RWPE1 (cell line): Measurements from ENCODE around the gene SLC25A24.

ENCODE experiments used
- CTCF ChIA-PET: fragments of 350-600 bp; sonication (Branson Sonifier 250); formaldehyde crosslinking; extraction: SDS; loops from one replicate; lab custom pipeline; 2021; lab: Yijun Ruan, JAX
- POLR2A ChIA-PET: fragments of 400-600 bp; formaldehyde crosslinking; extraction: SDS; loops from one replicate; lab custom pipeline; 2020; ENCODE audit warnings: antibody characterized with exemption; ENCODE audit not compliant: low non-redundant PET; lab: Yijun Ruan, JAX
- DNase-seq: peaks from one replicate; pipeline ENCODE4 v3.0.0; 2012; ENCODE audit warnings: low spot score
- H3K27ac ChIP-seq: fragments of 450-650 bp; 2 replicates; pipeline ENCODE4 v1.5.1; 2017
- CTCF ChIP-seq: fragments of 450-650 bp; conservative IDR thresholded peaks from 2 replicates; pipeline ENCODE4 v1.5.1; 2017; ENCODE audit warnings: low read depth, mild to moderate bottlenecking

Gene SLC25A24

DNA sequence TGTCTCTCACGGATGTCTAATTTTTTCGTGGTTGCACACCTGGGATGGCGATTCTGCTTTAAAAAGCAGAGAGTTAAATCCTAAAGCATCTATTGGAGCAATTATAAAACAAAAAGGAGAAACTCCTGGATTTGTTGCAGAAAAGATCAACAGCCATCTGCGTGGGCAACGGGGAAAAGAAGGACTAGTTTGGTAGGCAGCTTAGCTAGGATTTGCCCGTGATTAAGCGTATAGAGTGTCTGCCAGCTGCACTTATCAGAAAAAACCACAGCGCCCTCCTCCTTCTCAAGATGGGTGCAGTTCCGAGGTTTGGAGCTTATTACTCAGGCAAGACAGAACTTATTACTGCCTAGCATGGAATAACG is 526 bp upstream of the SLC25A24 start:
- peak; percentile 52 for TF ChIP-seq CTCF
- peak; percentile 79 for DNase-seq
- CTCF ChIA-PET, result interaction anchor here (0.6 kb wide), 1 partner anchor 336 kb away, joined by 3 read pairs; no protein-coding TSS in a partner anchor
- H3K27ac ChIP-seq, result peak overlapping the region; percentile 98
- POLR2A ChIA-PET, result interaction anchor here (0.5 to 1.2 kb wide), 3 partner anchors 82 to 834 kb away, joined by 4 to 7 read pairs (median 5); no protein-coding TSS in a partner anchor

DNA sequence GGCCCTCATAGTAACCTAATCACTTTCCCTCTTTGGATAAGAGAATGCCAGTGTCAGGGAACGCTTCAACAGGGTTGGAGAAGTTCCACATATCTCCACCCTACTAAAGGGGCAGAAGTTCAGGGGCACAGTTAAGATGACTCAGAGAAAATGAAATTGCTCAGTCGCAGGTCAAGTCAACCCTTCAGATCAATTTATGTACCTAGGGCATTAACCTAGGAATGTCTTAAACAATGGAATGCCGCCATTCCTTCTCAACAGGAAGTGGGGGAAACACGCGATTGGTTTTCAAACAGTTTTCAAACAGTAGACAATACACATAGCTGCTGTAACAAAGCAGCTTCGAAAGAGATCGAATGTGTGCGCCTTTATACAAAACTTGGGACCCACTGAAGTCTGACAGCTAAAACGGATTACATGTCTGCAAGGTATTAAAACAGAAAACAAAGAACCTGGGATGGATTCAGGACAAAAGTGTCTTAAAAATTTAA is 897 bp downstream of the SLC25A24 start:
- DNase-seq, result peak; percentile 59
- ChIA-PET POLR2A (no interaction called here), CTCF (no interaction called here)
- peak overlapping the region; percentile 98 for H3K27ac ChIP-seq
- no peak for TF ChIP-seq CTCF

GRCh38 chr1:108194051-108194450 is 6.1 kb downstream of the SLC25A24 start:
- H3K27ac ChIP-seq, result no peak overlapping the region
- DNase-seq, result no peak
- ChIA-PET CTCF (interaction anchor here (0.6 kb wide), 1 partner anchor 12 kb away, joined by 3 read pairs; no protein-coding TSS in a partner anchor), POLR2A (no interaction called here)
- no peak for TF ChIP-seq CTCF

DNA sequence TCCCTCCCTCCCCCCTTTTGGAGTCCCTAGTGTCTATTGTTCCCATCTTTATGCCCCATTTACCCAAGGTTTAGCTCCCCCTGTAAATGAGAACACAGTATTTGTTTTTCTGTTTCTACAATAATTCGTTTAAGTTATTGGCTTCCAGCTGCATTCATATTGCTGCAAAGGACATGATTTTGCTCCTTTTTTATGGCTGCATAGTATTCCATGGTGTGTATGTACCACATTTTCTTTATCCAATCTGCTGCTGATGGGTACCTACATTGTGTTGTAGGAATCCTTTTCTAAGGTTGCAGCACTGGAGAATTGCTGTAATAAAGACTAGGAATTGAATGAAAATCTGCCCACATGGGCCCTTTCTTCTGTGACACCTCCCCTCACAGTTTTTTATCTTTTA is 6.8 kb downstream of the SLC25A24 start:
- TF ChIP-seq CTCF, result no peak
- ChIA-PET POLR2A (no interaction called here), CTCF (interaction anchor here (0.6 kb wide), 1 partner anchor 397 kb away, joined by 4 read pairs; no protein-coding TSS in a partner anchor)
- DNase-seq, result no peak
- H3K27ac ChIP-seq, result no peak overlapping the region

DNA sequence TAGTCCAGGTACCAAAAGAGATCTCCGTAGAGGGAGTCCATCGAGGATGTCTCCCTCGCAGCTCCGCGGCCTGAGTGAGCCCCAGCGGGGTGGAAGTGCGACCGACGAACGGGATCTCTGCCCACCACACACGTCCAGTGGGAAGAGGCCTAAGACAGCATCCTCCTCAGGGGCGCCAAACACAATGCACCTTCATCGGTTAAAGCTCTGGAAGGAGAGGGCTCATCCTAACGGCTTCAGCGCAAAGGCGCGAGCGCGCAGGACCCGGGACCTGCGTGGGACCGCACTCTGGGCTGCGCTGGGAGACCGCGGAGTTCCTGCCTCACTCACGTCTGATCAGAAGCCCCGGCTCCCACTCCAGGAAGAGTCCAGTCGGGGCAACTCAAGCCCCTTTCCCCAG is 7.6 kb downstream of the SLC25A24 start:
- TF ChIP-seq CTCF, result no peak
- ChIA-PET CTCF (interaction anchor here (0.6 kb wide), 1 partner anchor 397 kb away, joined by 4 read pairs; no protein-coding TSS in a partner anchor), POLR2A (no interaction called here)
- DNase-seq, result no peak
- H3K27ac ChIP-seq, result no peak overlapping the region

- TF ChIP-seq CTCF, result no peak
- no peak overlapping the region for H3K27ac ChIP-seq
- no peak for DNase-seq
- ChIA-PET CTCF (no interaction called here), POLR2A (no interaction called here)
These were observed 9.3 kb downstream of the SLC25A24 start for GRCh38 chr1:108190686-108191416.
